GM12892 (cell line): ENCODE data around the gene PARD3.

Experiments
- POLR2A ChIP-seq: IDR thresholded peaks from 2 replicates; pipeline ENCODE4 v1.6.1; 2011; ENCODE audit warnings: low read depth, low read length, control low read depth
- POLR2AphosphoS5 ChIP-seq: IDR thresholded peaks from 2 replicates; pipeline ENCODE4 v1.6.1; 2011; ENCODE audit warnings: low read depth, low read length, control low read depth
- TAF1 ChIP-seq: IDR thresholded peaks from 2 replicates; pipeline ENCODE4 v1.6.1; 2011; ENCODE audit warnings: low read depth, mild to moderate bottlenecking, control low read depth, low read length, borderline replicate concordance

DNA sequence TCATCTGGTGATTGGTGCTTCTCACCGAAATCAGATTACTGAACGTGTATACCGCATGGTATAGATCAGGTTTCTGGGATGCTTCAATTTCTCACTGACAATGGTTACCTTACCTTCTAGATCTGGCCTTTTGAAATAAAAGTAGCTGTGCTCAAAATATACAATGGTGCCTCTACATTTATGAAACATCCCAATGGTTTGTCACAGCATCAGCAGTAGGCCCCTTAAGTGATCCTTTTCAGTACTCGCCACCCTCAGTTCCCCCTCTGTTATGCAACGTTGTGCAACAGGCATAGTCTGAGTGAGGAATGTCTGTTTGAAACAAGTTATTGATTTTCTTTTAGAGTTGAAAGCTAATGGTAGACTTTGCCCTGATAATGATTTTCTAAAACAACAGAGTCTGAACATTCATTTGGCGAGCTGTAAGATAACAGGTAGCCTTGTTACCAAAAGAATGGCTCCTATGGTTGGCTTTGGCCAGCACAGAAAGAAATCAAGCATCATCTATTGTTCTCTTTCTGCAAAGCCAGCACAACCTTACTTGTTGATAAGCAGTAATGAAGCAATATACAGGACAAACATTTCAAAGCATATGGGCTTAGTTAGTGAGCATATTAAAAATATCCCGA lies 693.9 kb downstream of the PARD3 start:
- TF ChIP-seq POLR2A = no peak
- TF ChIP-seq TAF1 = no peak
- no peak for TF ChIP-seq POLR2AphosphoS5
